Lower leg skin (tissue), 4 donors: Measurements from ENCODE around the gene CUL9. TPM values are rescaled to one million over a fixed set of nuclear protein-coding genes. Genes with fewer than 3 reads are reported as not detected.

Source experiments
- DNase-seq, 2 donors: peaks; one replicate each; pipeline ENCODE4 v3.0.0-alpha.2; 2019; ENCODE audit warnings: low spot score in 2 of 2
- H3K4me3 ChIP-seq: fragments of 200-600 bp; sonication (generic); 2 replicates; pipeline ENCODE4 v1.5.1; 2017; ENCODE audit warnings: mild to moderate bottlenecking, low read depth; ENCODE audit not compliant: poor library complexity, severe bottlenecking
- CTCF ChIP-seq, 3 donors: fragments of 450-650 bp; IDR thresholded peaks; one replicate each; pipeline ENCODE4 v1.5.1; 2016; ENCODE audit warnings: antibody characterized with exemption in 3 of 3, mild to moderate bottlenecking in 3 of 3, moderate library complexity in 2 of 3
- POLR2A ChIP-seq, 2 donors: fragments of 450-650 bp; IDR thresholded peaks; one replicate each; pipeline ENCODE4 v1.6.1; 2016 to 2017; ENCODE audit warnings: antibody characterized with exemption in 2 of 2, mild to moderate bottlenecking in 1 of 2, moderate library complexity in 1 of 2
- WGBS, 2 donors: methylation state at CpG; one replicate each; pipeline ENCODE4 v1.1.5; 2018; 5-methylcytosine and 5-hydroxymethylcytosine counted together
- intact Hi-C: fragments of 100-400 bp; cut with DNase I; formaldehyde crosslinking; loops from one replicate; pipeline ENCODE4 v1.15.0; 2023; ENCODE audit warnings: low total_unique reads
- total RNA-seq, 4 donors: library from RNA; depleted of rRNA; stranded (reverse); fragments of >200 nt; gene quantifications; one replicate each; pipeline ENCODE4 v1.1.0, GENCODE V29; 2016

Gene CUL9
- total RNA-seq, 4 donors from 2014 or later, result 38.7 to 64.4 (median 47.4) TPM

GRCh38 chr6:43229803-43230620 lies 48.0 kb downstream of the CUL9 start:
- TF ChIP-seq POLR2A (IDR thresholded peaks at IDR 0.05) (no peak), CTCF (IDR thresholded peaks at IDR 0.05) (no peak)
- WGBS, 2 donors, result 71 to 77% methylated on average over 17 of the region's 17 CpGs

GRCh38 chr6:43231053-43231452 lies 49.1 kb downstream of the CUL9 start:
- no peak for DNase-seq
- intact Hi-C loops, result no loop called here
- no peak overlapping the region for H3K4me3 ChIP-seq
- WGBS, 2 donors, result 94% methylated on average over 4 of the region's 4 CpGs
- no peak for TF ChIP-seq POLR2A (IDR thresholded peaks at IDR 0.05)
- TF ChIP-seq CTCF (IDR thresholded peaks at IDR 0.05), result no peak

More at GRCh38 chr6:43229803-43230620, 48.0 kb downstream of the CUL9 start:
- H3K4me3 ChIP-seq, result no peak overlapping the region
- no peak for DNase-seq
- intact Hi-C loops, result no loop called here

- H3K4me3 ChIP-seq, result no peak overlapping the region
- TF ChIP-seq POLR2A (IDR thresholded peaks at IDR 0.05), result no peak
- no peak for TF ChIP-seq CTCF (IDR thresholded peaks at IDR 0.05)
- no peak for DNase-seq
- intact Hi-C loops, result no loop called here
- 75 to 82% methylated on average over 3 of the region's 3 CpGs for WGBS, 2 donors
Measured at GRCh38 chr6:43231735-43232450, 49.9 kb downstream of the CUL9 start.

GRCh38 chr6:43235841-43236240 lies 53.8 kb downstream of the CUL9 start:
- intact Hi-C loops, result no loop called here
- no peak for DNase-seq
- TF ChIP-seq POLR2A (IDR thresholded peaks at IDR 0.05) (no peak), CTCF (IDR thresholded peaks at IDR 0.05) (no peak)
- no peak overlapping the region for H3K4me3 ChIP-seq
- WGBS, 2 donors, result 81 to 89% methylated on average over 2 of the region's 2 CpGs

GRCh38 chr6:43239054-43239453 lies 57.1 kb downstream of the CUL9 start:
- H3K4me3 ChIP-seq, result no peak overlapping the region
- intact Hi-C loops, result no loop called here
- 63 to 70% methylated on average over 2 of the region's 2 CpGs for WGBS, 2 donors
- TF ChIP-seq CTCF (IDR thresholded peaks at IDR 0.05), result no peak
- TF ChIP-seq POLR2A (IDR thresholded peaks at IDR 0.05), result no peak
- DNase-seq, result no peak
